GM19240 (cell line): ENCODE data around the gene NAXD.

Experiments
- DNase-seq: peaks from one replicate; pipeline ENCODE4 v3.0.0; 2011; ENCODE audit warnings: low spot score; ENCODE audit not compliant: insufficient read length

Gene NAXD

GRCh38 chr13:110643324-110643723 is 28.0 kb downstream of the NAXD start:
- no peak for DNase-seq

GRCh38 chr13:110643768-110644421 is 28.6 kb downstream of the NAXD start:
- no peak for DNase-seq

GRCh38 chr13:110644892-110645521 is 29.7 kb downstream of the NAXD start:
- peak; percentile 46 for DNase-seq

- DNase-seq, result no peak
Observed at GRCh38 chr13:110645750-110646149, 30.4 kb downstream of the NAXD start.

DNA sequence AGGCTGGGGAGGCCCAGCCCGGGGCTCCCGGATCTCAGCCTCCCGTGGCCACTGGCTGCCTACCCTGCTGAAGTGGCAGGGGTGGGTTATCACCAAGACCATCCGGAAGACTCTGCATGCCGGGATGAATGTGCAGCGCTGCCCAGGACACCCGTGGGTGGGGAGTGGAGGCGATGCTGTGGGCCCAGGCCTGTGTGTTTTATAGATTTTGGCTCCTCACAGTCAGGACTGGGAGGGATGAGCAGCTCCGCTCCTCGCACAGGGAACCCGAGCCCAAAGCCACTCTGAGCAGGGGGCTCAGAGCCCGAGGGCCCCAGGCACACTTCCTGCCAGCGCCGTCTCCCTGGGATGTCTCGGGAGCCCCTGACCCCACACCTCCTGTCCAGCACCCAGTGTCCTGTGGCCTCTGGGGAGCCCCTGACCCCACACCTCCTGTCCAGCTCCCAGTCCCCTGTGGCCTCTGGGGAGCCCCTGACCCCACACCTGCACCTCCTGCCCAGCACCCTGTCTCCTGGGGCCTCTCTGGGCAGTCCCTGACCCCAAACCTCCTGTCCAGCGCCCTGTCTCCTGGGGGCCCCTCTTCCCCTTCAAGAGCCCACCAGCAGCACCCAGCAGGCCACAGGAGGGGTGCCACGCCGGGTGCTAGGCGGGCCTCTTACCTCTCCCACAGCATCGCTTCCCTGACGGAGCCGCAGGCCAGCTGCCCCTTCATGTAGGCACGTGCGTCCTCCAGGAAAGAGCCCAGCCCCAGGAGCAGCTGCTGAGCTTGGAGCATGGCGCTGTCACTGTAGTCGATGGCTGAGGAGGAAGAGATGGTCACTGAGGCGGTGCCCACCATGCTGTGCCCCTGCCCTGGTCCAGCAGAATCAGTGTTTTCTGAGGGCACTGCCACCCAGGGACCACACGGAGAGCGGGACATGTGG is 31.4 kb downstream of the NAXD start:
- DNase-seq, result no peak

- no peak for DNase-seq
Observed at GRCh38 chr13:110647365-110647737, 32.0 kb downstream of the NAXD start.

DNA sequence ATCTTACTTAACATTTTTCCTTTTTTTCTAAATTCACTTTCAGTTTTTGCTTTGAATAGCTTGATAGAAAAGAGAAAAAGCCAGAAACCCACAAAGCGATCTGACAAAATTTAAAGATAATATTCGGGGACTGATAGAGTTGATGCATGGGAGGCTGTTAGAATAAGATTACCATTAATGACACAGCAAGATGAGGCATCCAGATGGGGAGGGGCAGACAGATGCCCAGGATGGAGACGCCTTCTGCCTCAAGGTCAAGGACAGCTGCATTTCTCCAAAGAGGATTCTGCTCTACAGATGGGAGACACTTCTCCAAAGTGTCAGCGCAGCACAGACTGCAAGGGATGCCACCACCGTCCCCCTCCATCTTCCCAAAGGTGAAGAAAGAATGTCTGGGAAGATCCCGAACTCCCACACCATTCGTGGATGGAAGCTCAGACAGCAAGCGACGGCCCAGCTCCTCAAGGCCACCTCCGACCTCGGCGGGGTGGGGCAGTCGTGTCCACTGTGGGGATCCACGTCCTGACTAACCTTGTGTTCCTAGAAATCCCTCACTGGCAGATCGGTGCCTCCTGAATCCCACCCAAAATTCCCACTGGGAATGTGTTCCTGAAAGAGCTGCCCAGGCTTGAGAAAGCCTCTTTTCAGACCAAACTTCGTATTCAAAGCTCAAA is 32.9 kb downstream of the NAXD start:
- no peak for DNase-seq

- DNase-seq, result no peak
Observed at GRCh38 chr13:110648848-110649421, 33.6 kb downstream of the NAXD start.

- no peak for DNase-seq
Observed at GRCh38 chr13:110649551-110649950, 34.2 kb downstream of the NAXD start.

- DNase-seq, result no peak
Observed at GRCh38 chr13:110650436-110650835, 35.1 kb downstream of the NAXD start.

- DNase-seq, result no peak
Observed at GRCh38 chr13:110651271-110651670, 35.9 kb downstream of the NAXD start.

- DNase-seq, result no peak
Observed at GRCh38 chr13:110651726-110652230, 36.4 kb downstream of the NAXD start.

DNA sequence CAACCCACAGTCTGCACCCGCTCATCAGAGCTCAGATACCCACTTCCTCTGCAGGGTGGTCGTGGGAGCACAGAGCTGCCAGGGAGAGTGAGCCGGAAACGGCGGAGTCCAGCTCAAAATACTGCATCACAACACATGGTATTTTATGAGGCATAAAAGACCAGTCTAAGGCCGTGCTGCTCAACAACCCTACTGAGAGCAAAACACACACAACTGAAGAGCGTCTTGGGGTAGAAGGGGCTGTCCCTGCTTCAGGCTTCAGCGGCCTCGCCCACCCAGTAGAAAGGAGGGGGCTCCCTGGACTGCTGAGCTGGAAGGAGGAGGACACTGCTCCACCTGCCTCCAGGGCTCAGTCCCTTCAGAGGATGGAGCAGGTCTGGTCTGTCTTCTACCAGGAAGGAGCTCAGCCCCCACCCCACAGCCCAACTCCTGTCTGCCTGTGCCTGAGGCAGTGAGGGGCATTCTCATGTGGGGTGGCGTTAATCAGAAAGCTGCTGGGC is 36.9 kb downstream of the NAXD start:
- DNase-seq, result no peak

DNA sequence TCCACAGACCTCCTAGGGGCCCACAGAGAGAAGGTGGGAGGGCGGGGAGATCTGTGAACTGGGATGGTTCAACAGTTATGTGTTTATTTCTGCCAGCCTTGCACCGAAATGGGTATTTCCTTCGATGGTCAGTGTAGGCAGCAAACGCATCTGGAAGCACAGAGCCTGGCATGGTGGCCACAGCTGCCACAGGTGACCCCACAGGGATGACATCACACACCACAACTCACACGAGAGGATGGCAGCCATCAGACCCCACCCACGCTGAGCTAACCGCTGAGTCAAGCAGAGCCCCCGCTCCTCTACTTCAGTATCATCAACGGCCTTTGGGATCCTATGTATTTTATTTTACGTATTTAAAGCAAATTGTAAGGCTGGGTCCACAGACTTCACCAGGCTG is 37.4 kb downstream of the NAXD start:
- no peak for DNase-seq

GRCh38 chr13:110653271-110653670 is 37.9 kb downstream of the NAXD start:
- no peak for DNase-seq

GRCh38 chr13:110653851-110654250 is 38.5 kb downstream of the NAXD start:
- no peak for DNase-seq

DNA sequence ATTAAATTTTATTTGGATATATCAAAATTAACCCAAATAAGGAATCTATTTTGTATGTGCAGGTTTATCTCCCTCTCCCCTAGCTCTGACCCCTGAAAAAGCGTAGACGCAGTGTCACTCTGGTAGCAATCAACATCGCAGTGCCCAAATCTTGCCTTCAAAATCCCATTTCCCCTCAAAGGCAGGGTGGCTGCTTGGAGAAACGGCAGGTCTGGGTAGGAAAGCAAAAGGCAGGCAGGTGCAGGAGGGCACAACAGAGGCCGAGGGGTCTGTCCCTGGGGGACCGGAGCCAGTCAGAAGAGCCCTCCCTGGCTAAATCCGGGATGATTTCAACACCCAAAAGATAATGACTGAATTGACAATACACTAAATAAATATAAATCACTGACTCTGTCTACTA is 41.9 kb downstream of the NAXD start:
- DNase-seq, result no peak

DNA sequence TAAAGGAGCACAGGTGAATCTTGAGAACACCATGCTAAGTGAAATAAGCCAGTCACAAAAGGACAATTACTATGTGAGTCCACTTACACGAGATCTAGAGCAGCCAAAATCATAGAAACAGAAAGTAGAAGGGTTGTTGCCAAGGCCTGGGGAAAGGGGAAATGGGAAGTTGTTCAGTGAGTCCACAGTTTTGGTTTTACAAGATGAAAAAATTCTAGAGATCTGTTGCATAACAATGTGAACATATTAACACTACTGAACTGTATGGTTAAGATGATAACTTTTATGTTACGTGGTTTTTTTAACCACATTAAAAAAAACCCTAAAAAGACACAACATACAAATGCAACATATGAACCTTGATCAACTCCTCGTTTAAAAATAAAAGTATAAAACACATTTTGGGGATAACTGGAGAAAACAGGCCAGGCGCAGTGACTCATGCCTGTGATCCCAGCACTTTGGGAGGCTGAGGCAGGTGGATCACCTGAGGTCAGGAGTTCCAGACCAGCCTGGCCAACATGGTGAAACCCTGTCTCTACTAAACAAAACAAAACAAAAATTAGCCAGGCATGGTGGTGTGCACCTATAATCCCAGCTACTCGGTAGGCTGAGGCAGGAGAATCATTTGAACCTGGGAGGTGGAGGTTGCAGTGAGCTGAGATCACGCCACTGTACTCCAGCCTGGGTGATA is 43.0 kb downstream of the NAXD start:
- DNase-seq, result peak; percentile 48

- DNase-seq, result no peak
Observed at GRCh38 chr13:110661256-110661655, 45.9 kb downstream of the NAXD start.

DNA sequence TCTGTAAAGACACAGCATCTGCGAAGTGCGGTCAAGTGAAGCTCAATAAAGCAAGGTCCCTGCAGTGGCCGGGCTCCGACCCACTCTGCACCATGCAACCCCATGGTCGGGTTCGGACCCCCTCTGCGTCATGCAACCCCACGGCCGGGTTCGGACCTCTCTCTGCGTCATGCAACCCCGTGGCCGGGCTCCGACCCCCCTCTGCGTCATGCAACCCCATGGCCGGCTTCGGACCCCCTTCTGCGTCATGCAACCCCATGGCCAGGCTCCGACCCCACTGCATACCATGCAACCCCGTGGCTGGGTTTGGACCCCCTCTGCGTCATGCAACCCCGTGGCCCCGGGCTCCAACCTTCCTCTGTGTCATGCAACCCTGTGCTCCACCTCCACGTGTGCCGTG is 46.7 kb downstream of the NAXD start:
- no peak for DNase-seq
